Neural cell (in vitro differentiated cells): Measurements from ENCODE around the gene IFNL4. TPM values are rescaled to one million over a fixed set of nuclear protein-coding genes. Genes with fewer than 3 reads are reported as not detected.
"Not testable (repeated sequence)": the region's sequence is repeated elsewhere in the genome, so short reads cannot be mapped to it uniquely, and the experiment has no call there.

ENCODE experiments used
- H2AFZ ChIP-seq: fragments of 200-600, 300-800 bp; sonication (generic), shearing (Covaris generic); 2 replicates; pipeline ENCODE4 v1.6.0; 2014; ENCODE audit warnings: low read depth, mild to moderate bottlenecking, antibody characterized with exemption, low read length, moderate library complexity
- H3F3A ChIP-seq: fragments of 200-600 bp; shearing (Covaris generic); 2 replicates; pipeline ENCODE4 v1.6.1; 2016; ENCODE audit warnings: mild to moderate bottlenecking, moderate library complexity, mixed read lengths, antibody characterized with exemption, low read length; ENCODE audit not compliant: insufficient read depth, poor library complexity, severe bottlenecking
- H3K27ac ChIP-seq: fragments of 200-600, 300-800 bp; sonication (generic), shearing (Covaris generic); 2 replicates; pipeline ENCODE4 v1.5.1; 2014; ENCODE audit warnings: mild to moderate bottlenecking, low read length, moderate library complexity
- H3K27me3 ChIP-seq: fragments of 300-800, 200-600 bp; sonication (generic), shearing (Covaris generic); 2 replicates; pipeline ENCODE4 v1.6.0; 2014; ENCODE audit warnings: mild to moderate bottlenecking, low read depth, low read length, moderate library complexity; ENCODE audit not compliant: insufficient read depth
- H3K36me3 ChIP-seq: fragments of 300-800, 200-600 bp; sonication (generic), shearing (Covaris generic); 2 replicates; pipeline ENCODE4 v1.5.1; 2014; ENCODE audit warnings: mild to moderate bottlenecking, antibody characterized with exemption, low read length, moderate library complexity; ENCODE audit not compliant: insufficient read depth
- H3K4me2 ChIP-seq: fragments of 300-800, 200-600 bp; sonication (generic), shearing (Covaris generic); 2 replicates; pipeline ENCODE4 v1.6.0; 2014; ENCODE audit warnings: mild to moderate bottlenecking, low read length
- H3K4me3 ChIP-seq: fragments of 300-800, 200-600 bp; sonication (generic), shearing (Covaris generic); 2 replicates; pipeline ENCODE4 v1.5.1; 2014; ENCODE audit warnings: mild to moderate bottlenecking, low read length, moderate library complexity
- H3K79me2 ChIP-seq: fragments of 200-600 bp; shearing (Covaris generic); replicated peaks from 2 replicates; pipeline ENCODE4 v1.6.0; 2014; ENCODE audit warnings: mild to moderate bottlenecking, low read length, moderate library complexity; ENCODE audit not compliant: insufficient read depth
- H3K9ac ChIP-seq: fragments of 300-800, 200-600 bp; sonication (generic), shearing (Covaris generic); 2 replicates; pipeline ENCODE4 v1.6.1; 2016; ENCODE audit warnings: mild to moderate bottlenecking, low read length, mixed read lengths
- H3K9me2 ChIP-seq: fragments of 200-600 bp; shearing (Covaris generic); 2 replicates; pipeline ENCODE4 v1.6.1; 2016; ENCODE audit warnings: mild to moderate bottlenecking, low read length, mixed read lengths; ENCODE audit not compliant: insufficient read depth
- H3K9me3 ChIP-seq: fragments of 200-600, 300-800 bp; sonication (generic), shearing (Covaris generic); 2 replicates; pipeline ENCODE4 v1.6.1; 2016; ENCODE audit warnings: mild to moderate bottlenecking, mixed run types, low read length, moderate library complexity, mixed read lengths
- H4K20me1 ChIP-seq: fragments of 200-600 bp; shearing (Covaris generic); 2 replicates; pipeline ENCODE4 v1.6.1; 2016; ENCODE audit warnings: mild to moderate bottlenecking, mixed run types; ENCODE audit not compliant: insufficient read depth
- CTCF ChIP-seq: fragments of 450-650 bp; IDR thresholded peaks from 2 replicates; pipeline ENCODE4 v1.5.1; 2014; ENCODE audit warnings: antibody characterized with exemption, mild to moderate bottlenecking, moderate library complexity; ENCODE audit not compliant: poor library complexity, severe bottlenecking
- EP300 ChIP-seq: fragments of 450-650 bp; conservative IDR thresholded peaks from 2 replicates; pipeline ENCODE4 v1.6.1; 2014; ENCODE audit warnings: antibody characterized with exemption, mild to moderate bottlenecking, moderate library complexity; ENCODE audit not compliant: poor library complexity, severe bottlenecking
- EZH2 ChIP-seq: fragments of 200-600, 300-800 bp; shearing (Covaris generic), sonication (generic); IDR thresholded peaks from 2 replicates; pipeline ENCODE4 v1.6.1; 2014; ENCODE audit warnings: antibody characterized with exemption, low read length, borderline replicate concordance, mild to moderate bottlenecking; ENCODE audit not compliant: insufficient read depth, poor library complexity, severe bottlenecking
- MXI1 ChIP-seq: fragments of 450-650 bp; conservative IDR thresholded peaks from 2 replicates; pipeline ENCODE4 v1.6.1; 2014; ENCODE audit warnings: antibody characterized with exemption, mild to moderate bottlenecking; ENCODE audit not compliant: poor library complexity, severe bottlenecking
- POLR2AphosphoS5 ChIP-seq: IDR thresholded peaks from 2 replicates; pipeline ENCODE4 v1.6.1; 2012
- RAD21 ChIP-seq: fragments of 450-650 bp; conservative IDR thresholded peaks from 2 replicates; pipeline ENCODE4 v1.6.1; 2014; ENCODE audit warnings: antibody characterized with exemption, mild to moderate bottlenecking, moderate library complexity
- REST ChIP-seq: IDR thresholded peaks from 2 replicates; pipeline ENCODE4 v1.6.1; 2012; ENCODE audit warnings: borderline replicate concordance
- SMC3 ChIP-seq: fragments of 450-650 bp; conservative IDR thresholded peaks from 2 replicates; pipeline ENCODE4 v1.6.1; 2014; ENCODE audit warnings: antibody characterized with exemption, mild to moderate bottlenecking, moderate library complexity; ENCODE audit not compliant: poor library complexity
- TAF1 ChIP-seq: IDR thresholded peaks from 2 replicates; pipeline ENCODE4 v1.6.1; 2012; ENCODE audit warnings: low read depth
- polyA plus RNA-seq: library from polyadenylated mRNA; depleted of rRNA; stranded (reverse); fragments of >200 nt; gene quantifications from 2 replicates; pipeline ENCODE4 v1.2.3, GENCODE V29; 2014

The IFNL4 gene
- polyA plus RNA-seq, 1 donor from 2014 or later: not detected

- no peaks in the 10 kb centered on the region for H3K36me3 ChIP-seq
- H3K9ac ChIP-seq: no peak overlapping the region
- no peaks in the 10 kb centered on the region for H3K27me3 ChIP-seq
- H3K9me2 ChIP-seq: no peaks in the 10 kb centered on the region
- no peak overlapping the region for H3K27ac ChIP-seq
- no peak overlapping the region for H2AFZ ChIP-seq
- no peak overlapping the region for H3K4me3 ChIP-seq
- no peaks in the 10 kb centered on the region for H3F3A ChIP-seq
- no peaks in the 10 kb centered on the region for H4K20me1 ChIP-seq
- no peak overlapping the region for H3K4me2 ChIP-seq
- H3K79me2 ChIP-seq: no peaks in the 10 kb centered on the region
- TF ChIP-seq REST: no peak
- no peaks in the 10 kb centered on the region for H3K9me3 ChIP-seq
These were observed 24.9 kb downstream of the IFNL4 start for GRCh38 chr19:39223703-39224279.

- H3F3A ChIP-seq, H2AFZ ChIP-seq, H4K20me1 ChIP-seq, H3K27me3 ChIP-seq, H3K79me2 ChIP-seq, H3K9me3 ChIP-seq, H3K9me2 ChIP-seq, H3K27ac ChIP-seq, H3K36me3 ChIP-seq, H3K9ac ChIP-seq, H3K4me3 ChIP-seq, H3K4me2 ChIP-seq: not testable (repeated sequence)
These were observed 29.5 kb downstream of the IFNL4 start for GRCh38 chr19:39219108-39219507.

- no peaks in the 10 kb centered on the region for H3K9me2 ChIP-seq
- no peak overlapping the region for H3K4me3 ChIP-seq
- no peaks in the 10 kb centered on the region for H4K20me1 ChIP-seq
- H3K36me3 ChIP-seq: no peaks in the 10 kb centered on the region
- H2AFZ ChIP-seq: no peak overlapping the region
- no peak overlapping the region for H3K4me2 ChIP-seq
- TF ChIP-seq REST: no peak
- no peak for TF ChIP-seq POLR2AphosphoS5
- TF ChIP-seq MXI1: no peak
- TF ChIP-seq CTCF: no peak
- no peak for TF ChIP-seq EP300
- no peak for TF ChIP-seq TAF1
- TF ChIP-seq SMC3: no peak
- no peak for TF ChIP-seq EZH2
- TF ChIP-seq RAD21: no peak
- H3F3A ChIP-seq: no peaks in the 10 kb centered on the region
- no peak overlapping the region for H3K9ac ChIP-seq
- H3K79me2 ChIP-seq: no peaks in the 10 kb centered on the region
- H3K27me3 ChIP-seq: no peaks in the 10 kb centered on the region
- H3K27ac ChIP-seq: no peak overlapping the region
- H3K9me3 ChIP-seq: no peaks in the 10 kb centered on the region
These were observed 30.2 kb downstream of the IFNL4 start for GRCh38 chr19:39218230-39219007.
